GM21390 (cell line): Measurements from ENCODE around the gene ZNF74.
"Not testable (repeated sequence)": the region's sequence is repeated elsewhere in the genome, so short reads cannot be mapped to it uniquely, and the experiment has no call there.

ENCODE experiments used
- ATAC-seq: cut with Tn5 transposase; IDR thresholded peaks from one replicate; pipeline ENCODE4 v1.9.1; 2021; ENCODE audit not compliant: unreplicated experiment

ZNF74 gene

GRCh38 chr22:20393705-20394476, at the start of gene ZNF74:
Gene ZNF74, plus strand, starts transcription at chr22:20394151. Its CDS starts 478 bp downstream, at chr22:20394629.
- peak; percentile 68 for ATAC-seq

- ATAC-seq: not testable (repeated sequence)
These were observed 47.4 kb upstream of the ZNF74 start for GRCh38 chr22:20346553-20346952.

GRCh38 chr22:20352536-20352935, 41.4 kb upstream of the ZNF74 start:
- ATAC-seq: not testable (repeated sequence)

- no peak for ATAC-seq
These were observed 39.5 kb upstream of the ZNF74 start for GRCh38 chr22:20354238-20354975.

GRCh38 chr22:20355939-20356636, 37.9 kb upstream of the ZNF74 start:
- ATAC-seq: not testable (repeated sequence)

GRCh38 chr22:20356906-20357305, 37.0 kb upstream of the ZNF74 start:
- ATAC-seq: not testable (repeated sequence)

GRCh38 chr22:20357967-20358366, 36.0 kb upstream of the ZNF74 start:
- not testable (repeated sequence) for ATAC-seq

GRCh38 chr22:20358503-20359239, 35.3 kb upstream of the ZNF74 start:
- ATAC-seq: not testable (repeated sequence)

GRCh38 chr22:20360261-20360660, 33.7 kb upstream of the ZNF74 start:
- ATAC-seq: not testable (repeated sequence)

- not testable (repeated sequence) for ATAC-seq
These were observed 32.8 kb upstream of the ZNF74 start for GRCh38 chr22:20360866-20361751.

GRCh38 chr22:20361752-20362229, 32.2 kb upstream of the ZNF74 start:
- ATAC-seq: not testable (repeated sequence)

- ATAC-seq: not testable (repeated sequence)
These were observed 31.5 kb upstream of the ZNF74 start for GRCh38 chr22:20362403-20362802.

- not testable (repeated sequence) for ATAC-seq
These were observed 29.4 kb upstream of the ZNF74 start for GRCh38 chr22:20364335-20365260.

GRCh38 chr22:20366841-20367240, 27.1 kb upstream of the ZNF74 start:
- not testable (repeated sequence) for ATAC-seq

GRCh38 chr22:20368875-20369274, 25.1 kb upstream of the ZNF74 start:
- not testable (repeated sequence) for ATAC-seq

GRCh38 chr22:20371687-20372086, 22.3 kb upstream of the ZNF74 start:
- not testable (repeated sequence) for ATAC-seq

- ATAC-seq: not testable (repeated sequence)
These were observed 21.5 kb upstream of the ZNF74 start for GRCh38 chr22:20372406-20372854.

GRCh38 chr22:20373195-20373706, 20.7 kb upstream of the ZNF74 start:
- ATAC-seq: not testable (repeated sequence)
